T-helper 1 cell treated with Interleukin-12 subunit alpha and Interleukin-12 subunit beta and Interleukin-4 antibody, amounts not matched to agents 30 μg/mL and 1 μg/mL, for 36 hours (primary cell): Measurements from ENCODE around the gene ANO4.

Experiments used
- H3K27ac Mint-ChIP-seq: one replicate; pipeline ENCODE4 v1.8.0; 2021; ENCODE audit warnings: mild to moderate bottlenecking, mixed read lengths
- H3K27me3 Mint-ChIP-seq: one replicate; pipeline ENCODE4 v1.8.0; 2021; ENCODE audit warnings: low read depth, mixed read lengths
- H3K36me3 Mint-ChIP-seq: one replicate; pipeline ENCODE4 v1.8.0; 2021; ENCODE audit warnings: low read depth, mixed read lengths
- H3K4me1 Mint-ChIP-seq: one replicate; pipeline ENCODE4 v1.8.0; 2021; ENCODE audit warnings: low read depth, mixed read lengths
- H3K4me3 Mint-ChIP-seq: one replicate; pipeline ENCODE4 v1.8.0; 2021; ENCODE audit warnings: mild to moderate bottlenecking, moderate library complexity, mixed read lengths
- H3K9me3 Mint-ChIP-seq: one replicate; pipeline ENCODE4 v1.8.0; 2021; ENCODE audit warnings: mixed read lengths

Gene ANO4

DNA sequence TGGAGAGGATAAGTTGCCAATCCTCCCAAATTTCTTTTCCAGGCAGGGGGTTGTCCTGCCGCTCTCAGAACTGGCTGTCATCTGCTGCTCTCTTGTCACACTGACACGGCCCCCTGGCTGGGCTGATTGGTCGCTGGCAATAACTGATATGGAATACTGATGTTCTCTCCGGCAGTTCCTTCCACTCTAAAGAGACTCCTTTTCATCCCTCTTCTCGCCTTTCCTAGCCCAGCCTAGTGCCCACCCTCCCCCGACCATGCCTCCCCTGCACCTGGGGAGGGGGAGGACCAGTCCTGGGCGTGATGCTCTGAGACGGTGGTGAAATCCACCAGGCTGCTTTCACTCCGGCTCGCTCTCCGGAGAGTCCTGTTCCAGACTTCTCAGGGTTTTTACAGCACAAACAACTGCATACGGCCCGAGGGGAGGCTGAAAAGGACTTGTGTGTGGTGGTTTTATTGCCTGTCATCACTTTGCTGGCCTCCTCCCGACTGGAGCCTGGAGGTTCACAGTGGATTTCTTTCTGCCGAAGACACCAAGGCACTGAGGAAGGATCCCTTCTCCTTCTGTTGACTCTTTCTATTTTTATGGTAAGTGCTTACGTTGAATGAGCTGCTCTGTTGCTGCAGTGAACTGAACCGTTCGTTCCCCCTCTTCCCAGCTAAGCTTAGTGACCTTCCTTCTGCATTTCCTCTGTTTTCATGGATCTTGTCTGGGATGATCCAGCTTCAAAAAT lies at the start of gene ANO4:
TSS of gene ANO4 (plus strand) at position 336 of the 733 bp plus-strand sequence. CDS start 107,010 bp downstream, outside the sequence.
- Mint-ChIP-seq H3K4me3 (no peak within 1 kb of the TSS), H3K4me1 (no peaks in the 10 kb centered on the region), H3K9me3 (no peaks in the 10 kb centered on the region), H3K36me3 (no peaks in the 10 kb centered on the region), H3K27ac (no peak within 1 kb of the TSS), H3K27me3 (peaks cover 19% of the 10 kb centered on the region)

DNA sequence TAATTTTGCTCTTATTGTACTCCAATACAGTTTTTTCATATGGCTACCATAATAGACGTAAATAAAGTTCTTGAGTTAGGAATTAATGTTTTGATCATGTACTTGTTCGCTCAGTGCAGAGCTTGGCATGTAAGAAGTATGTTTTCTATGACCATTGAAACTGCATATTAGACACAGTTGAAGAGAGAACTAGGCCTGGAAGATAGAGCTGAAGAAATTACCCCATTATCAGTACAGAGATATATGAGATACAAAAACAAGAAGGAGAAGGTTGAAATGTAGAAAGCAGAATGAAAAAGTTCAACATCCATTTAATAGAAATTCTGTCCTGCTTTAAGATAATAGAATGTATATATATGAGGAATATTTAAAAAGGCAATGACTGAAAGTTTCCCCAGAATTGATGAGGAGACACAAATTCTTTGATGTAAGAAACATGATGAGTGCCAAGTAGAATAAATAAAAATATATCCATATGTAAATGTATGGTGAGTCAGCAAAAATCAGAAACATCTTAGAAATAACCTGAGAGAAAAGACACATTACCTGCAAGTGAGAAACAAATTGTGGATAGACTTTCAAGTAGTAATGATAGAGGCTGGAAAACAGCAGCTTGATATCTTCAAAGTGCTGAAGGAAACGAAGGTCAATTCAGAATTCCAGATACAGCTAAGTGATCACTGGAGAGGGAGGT lies 49.1 kb upstream of the ANO4 start:
- Mint-ChIP-seq H3K9me3 (no peaks in the 10 kb centered on the region), H3K36me3 (no peaks in the 10 kb centered on the region), H3K27me3 (no peaks in the 10 kb centered on the region), H3K4me1 (no peaks in the 10 kb centered on the region), H3K27ac (no peak overlapping the region), H3K4me3 (no peak overlapping the region)

DNA sequence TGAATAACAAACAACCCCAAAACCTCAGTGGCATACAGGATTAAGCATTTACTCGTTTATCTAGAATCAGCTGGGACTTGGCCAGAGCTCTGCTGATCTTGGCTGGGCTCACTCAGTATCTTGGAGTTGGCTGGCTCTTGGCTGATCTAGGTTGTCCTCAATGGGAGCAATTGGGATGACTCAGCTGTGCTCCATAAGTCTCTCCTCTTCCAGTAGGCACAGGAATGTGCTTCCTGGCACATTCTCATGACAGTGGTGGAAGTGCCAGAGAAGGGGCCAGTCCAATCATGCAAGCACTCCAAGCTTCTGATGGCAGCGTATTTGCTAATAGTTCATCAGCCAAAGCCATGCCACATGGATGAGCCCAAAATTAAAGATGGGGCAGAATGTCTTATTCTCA lies 41.7 kb upstream of the ANO4 start:
- H3K9me3 Mint-ChIP-seq = no peaks in the 10 kb centered on the region
- H3K36me3 Mint-ChIP-seq = no peaks in the 10 kb centered on the region
- no peaks in the 10 kb centered on the region for H3K27me3 Mint-ChIP-seq
- H3K4me1 Mint-ChIP-seq = no peaks in the 10 kb centered on the region
- H3K27ac Mint-ChIP-seq = no peak overlapping the region
- no peak overlapping the region for H3K4me3 Mint-ChIP-seq

DNA sequence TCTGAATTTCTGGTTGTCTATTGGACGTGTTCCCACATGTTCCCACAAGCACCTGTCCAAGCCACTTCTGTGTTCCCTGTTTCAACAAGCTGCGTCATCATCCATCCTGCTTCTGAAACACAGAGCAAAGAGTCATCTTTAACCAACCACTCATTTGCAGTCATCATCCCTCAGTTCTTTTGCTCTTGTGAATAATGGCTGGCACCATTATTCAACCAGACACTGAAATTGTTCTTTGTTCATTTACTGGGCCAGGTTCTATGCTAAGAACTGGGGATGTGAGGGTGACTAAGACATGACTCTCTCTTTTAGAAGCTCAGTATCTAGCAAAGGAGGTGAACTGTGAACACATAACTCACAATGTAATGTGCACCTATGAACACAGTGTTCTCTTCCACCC lies 40.7 kb upstream of the ANO4 start:
- no peaks in the 10 kb centered on the region for H3K36me3 Mint-ChIP-seq
- H3K27me3 Mint-ChIP-seq = no peaks in the 10 kb centered on the region
- no peaks in the 10 kb centered on the region for H3K9me3 Mint-ChIP-seq
- H3K4me1 Mint-ChIP-seq = no peaks in the 10 kb centered on the region
- H3K27ac Mint-ChIP-seq = no peak overlapping the region
- H3K4me3 Mint-ChIP-seq = no peak overlapping the region

DNA sequence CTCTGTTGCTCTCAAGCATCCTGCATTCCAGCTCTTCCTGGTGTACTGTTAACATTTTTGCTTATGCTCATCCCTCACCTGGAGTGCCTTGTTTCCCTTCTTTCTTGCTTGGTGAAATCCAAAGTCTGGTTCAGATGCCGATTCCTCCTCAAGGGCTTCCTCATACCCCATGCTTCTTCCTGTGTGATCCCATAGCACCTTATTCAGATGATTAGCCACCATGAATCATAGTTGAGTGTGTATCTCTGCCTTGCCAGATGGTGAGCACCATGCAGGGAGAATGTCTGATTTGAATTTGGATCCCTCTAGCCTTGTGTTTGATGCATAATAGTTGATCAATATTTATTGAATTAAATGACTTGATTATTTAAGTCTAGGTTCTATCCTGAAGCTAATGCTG lies 39.4 kb upstream of the ANO4 start:
- Mint-ChIP-seq H3K27me3 (no peaks in the 10 kb centered on the region), H3K4me1 (no peaks in the 10 kb centered on the region), H3K4me3 (no peak overlapping the region), H3K36me3 (no peaks in the 10 kb centered on the region), H3K27ac (no peak overlapping the region), H3K9me3 (no peaks in the 10 kb centered on the region)

DNA sequence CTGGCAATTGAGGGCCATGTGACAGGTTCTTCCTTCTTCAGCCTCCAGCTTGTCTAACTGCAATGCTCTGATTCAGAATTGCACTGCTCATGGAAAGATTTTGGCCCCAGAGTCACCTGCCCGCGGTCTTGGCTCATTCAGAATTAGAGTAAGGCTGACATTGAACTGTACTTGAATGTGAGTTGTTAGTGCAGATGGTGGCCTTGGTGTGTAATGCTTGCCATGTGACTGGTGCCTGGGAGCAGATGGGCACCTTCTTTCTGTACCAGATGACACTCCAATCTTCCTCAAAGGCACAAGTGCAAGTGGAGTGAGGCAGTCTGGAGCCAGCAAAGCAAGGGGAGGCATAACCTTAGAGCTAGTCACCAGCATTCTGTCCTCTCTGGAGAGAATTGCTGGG lies 36.5 kb upstream of the ANO4 start:
- no peaks in the 10 kb centered on the region for H3K4me1 Mint-ChIP-seq
- no peak overlapping the region for H3K27ac Mint-ChIP-seq
- H3K27me3 Mint-ChIP-seq = no peaks in the 10 kb centered on the region
- H3K4me3 Mint-ChIP-seq = no peak overlapping the region
- no peaks in the 10 kb centered on the region for H3K9me3 Mint-ChIP-seq
- H3K36me3 Mint-ChIP-seq = no peaks in the 10 kb centered on the region

DNA sequence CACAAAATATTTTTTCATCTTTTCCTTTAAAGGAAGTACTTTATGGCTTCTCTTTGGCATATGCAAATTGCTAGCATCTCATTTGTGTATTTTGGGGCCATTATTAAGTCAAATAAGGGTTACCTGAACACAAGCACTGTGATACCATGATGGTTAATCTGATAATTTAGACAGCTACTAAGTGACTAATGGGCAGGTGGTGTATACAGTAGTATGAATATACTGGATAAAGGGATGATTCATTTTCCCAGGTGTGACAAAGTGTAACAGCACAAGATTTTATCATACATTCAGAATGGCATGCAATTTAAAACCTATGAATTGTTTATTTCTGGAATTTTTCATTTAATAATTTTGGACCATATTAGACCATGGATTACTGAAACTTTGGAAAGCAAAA lies 27.2 kb upstream of the ANO4 start:
- H3K27ac Mint-ChIP-seq = no peak overlapping the region
- H3K36me3 Mint-ChIP-seq = no peaks in the 10 kb centered on the region
- H3K4me1 Mint-ChIP-seq = no peaks in the 10 kb centered on the region
- no peaks in the 10 kb centered on the region for H3K9me3 Mint-ChIP-seq
- no peak overlapping the region for H3K4me3 Mint-ChIP-seq
- H3K27me3 Mint-ChIP-seq = no peaks in the 10 kb centered on the region

DNA sequence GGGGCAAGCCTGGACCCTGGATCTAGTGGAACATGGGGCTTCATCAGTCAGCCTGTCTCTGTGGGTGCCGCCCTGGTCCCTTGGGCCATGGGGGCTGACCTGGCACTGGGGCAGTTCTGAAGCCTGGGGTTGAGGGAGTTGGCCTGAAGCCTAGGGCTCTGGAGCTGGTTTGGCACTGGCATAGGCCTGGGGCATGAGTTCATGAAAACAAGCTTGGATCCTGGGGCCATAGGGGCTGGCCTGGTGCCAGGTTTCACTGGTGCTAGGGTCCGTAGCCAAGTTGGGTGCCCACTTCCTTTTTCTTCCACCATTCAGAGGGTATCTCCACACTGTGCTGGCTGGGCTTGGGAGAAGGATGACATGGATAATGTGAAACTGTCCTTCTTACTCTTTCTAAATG lies 26.6 kb upstream of the ANO4 start:
- no peaks in the 10 kb centered on the region for H3K27me3 Mint-ChIP-seq
- no peak overlapping the region for H3K4me3 Mint-ChIP-seq
- no peak overlapping the region for H3K27ac Mint-ChIP-seq
- no peaks in the 10 kb centered on the region for H3K4me1 Mint-ChIP-seq
- H3K9me3 Mint-ChIP-seq = no peaks in the 10 kb centered on the region
- no peaks in the 10 kb centered on the region for H3K36me3 Mint-ChIP-seq

DNA sequence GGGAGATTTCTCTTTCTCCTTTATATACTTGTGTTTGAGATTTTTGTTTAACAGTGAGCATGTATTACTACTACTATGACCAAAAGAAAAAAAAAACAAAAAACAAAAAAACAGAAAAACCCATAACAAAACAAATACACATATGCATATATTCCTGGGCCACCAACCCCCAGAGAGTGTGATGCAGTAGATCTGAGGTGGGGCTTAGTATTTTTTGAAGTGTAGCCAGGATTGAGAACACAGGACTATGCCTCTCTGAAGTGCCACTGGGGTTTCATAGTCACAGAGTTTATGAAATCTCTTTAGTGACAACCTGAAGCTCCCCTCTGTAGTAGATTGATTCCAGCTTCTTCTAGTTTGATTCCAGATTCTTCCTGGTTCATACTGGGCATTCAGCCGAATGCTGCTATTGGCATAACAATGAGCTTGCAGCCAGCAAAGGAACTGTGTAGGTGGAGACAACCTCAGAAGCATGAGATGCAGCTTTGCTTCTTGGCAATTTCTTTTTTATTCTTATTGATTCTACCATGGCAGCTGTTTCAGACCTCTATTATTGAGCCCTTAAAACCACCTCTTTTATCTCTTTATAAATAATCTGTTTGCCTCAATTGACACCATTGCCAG lies 15.5 kb upstream of the ANO4 start:
- Mint-ChIP-seq H3K36me3 (no peaks in the 10 kb centered on the region), H3K4me3 (no peak overlapping the region), H3K27me3 (no peaks in the 10 kb centered on the region), H3K9me3 (no peaks in the 10 kb centered on the region), H3K27ac (no peak overlapping the region), H3K4me1 (no peaks in the 10 kb centered on the region)

DNA sequence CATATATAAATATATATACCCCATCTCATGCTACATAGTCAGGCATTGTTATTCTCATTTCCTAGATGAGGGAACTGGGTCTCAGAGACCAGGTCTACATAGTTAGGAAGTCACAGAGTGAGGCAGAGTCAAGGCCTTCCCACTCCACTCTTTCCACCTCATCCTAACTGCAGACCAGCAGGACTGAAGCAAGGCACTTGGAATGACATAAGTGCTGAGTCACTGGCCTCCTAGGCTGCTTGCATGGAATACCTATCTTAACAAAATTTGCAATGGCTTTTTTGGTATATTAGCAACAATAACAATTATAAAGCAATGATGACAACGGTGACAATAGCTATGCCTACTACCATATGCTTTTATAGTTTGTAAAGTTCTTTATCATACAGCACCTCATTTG lies 5.4 kb upstream of the ANO4 start:
- no peaks in the 10 kb centered on the region for H3K36me3 Mint-ChIP-seq
- H3K9me3 Mint-ChIP-seq = no peaks in the 10 kb centered on the region
- H3K27ac Mint-ChIP-seq = no peak overlapping the region

DNA sequence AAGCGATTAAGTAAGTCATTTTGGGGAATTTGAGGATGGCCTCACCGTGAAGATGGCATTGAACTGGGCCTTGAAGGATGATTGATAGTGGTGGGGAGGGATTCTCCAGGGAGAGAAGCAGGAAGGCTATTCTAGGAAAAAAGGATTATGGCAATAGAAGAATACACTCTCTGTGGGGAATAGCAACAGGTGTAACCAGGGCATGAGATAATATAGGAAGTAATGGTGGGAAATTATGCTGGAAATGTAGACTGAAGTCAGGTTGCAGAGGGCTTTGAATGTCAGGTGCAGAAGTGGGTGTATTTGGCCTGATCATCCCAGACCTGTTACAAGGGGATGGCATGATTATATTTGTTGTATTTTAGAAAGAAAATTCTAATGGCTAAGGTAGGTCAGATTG lies 4.6 kb upstream of the ANO4 start:
- Mint-ChIP-seq H3K4me3 (no peak overlapping the region), H3K36me3 (no peaks in the 10 kb centered on the region), H3K27me3 (peaks cover 10% of the 10 kb centered on the region), H3K27ac (no peak overlapping the region), H3K9me3 (no peaks in the 10 kb centered on the region), H3K4me1 (no peaks in the 10 kb centered on the region)

More for the DNA sequence above, 5.4 kb upstream of the ANO4 start:
- H3K4me3 Mint-ChIP-seq = no peak overlapping the region
- H3K4me1 Mint-ChIP-seq = no peaks in the 10 kb centered on the region
- H3K27me3 Mint-ChIP-seq = peaks cover 2% of the 10 kb centered on the region

DNA sequence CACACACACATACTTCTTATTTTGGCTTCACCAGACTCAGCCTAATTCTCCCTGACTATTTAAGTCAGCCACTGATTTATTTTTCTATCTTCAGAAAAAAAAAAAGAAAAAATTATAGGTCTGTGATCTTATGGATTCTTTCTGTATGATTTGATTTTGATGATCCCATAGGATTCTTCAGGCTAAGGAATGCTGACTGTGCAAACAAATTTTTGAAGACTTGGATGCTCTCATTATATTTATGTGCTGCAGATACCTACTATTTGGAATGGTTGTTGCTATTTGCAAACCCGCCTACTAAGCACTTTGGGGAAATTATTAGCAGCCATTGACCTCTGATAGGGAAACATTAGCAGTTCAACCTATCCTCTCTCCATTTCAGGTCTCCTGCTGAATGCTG lies 4.0 kb upstream of the ANO4 start:
- Mint-ChIP-seq H3K27me3 (peaks cover 16% of the 10 kb centered on the region), H3K27ac (no peak overlapping the region), H3K4me3 (no peak overlapping the region), H3K4me1 (no peaks in the 10 kb centered on the region), H3K9me3 (no peaks in the 10 kb centered on the region), H3K36me3 (no peaks in the 10 kb centered on the region)

DNA sequence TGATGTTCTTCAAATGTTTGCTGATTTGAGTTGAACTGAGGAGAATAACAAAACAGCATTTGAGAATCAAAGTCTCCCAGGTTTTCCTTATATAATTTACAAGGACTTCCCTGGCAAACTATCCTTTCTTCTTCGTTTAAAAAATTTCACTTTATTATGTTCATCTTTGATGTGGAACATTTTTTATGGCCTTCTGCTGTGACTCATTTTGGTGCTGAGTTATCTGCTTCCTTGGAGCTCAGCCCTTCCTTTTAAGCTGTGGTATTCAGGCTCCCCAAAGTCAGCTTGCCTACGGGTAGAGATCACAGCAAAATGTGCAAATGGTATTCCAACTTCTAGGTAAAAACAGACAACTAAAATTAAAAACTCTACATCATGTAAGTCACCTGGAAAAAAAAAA lies 1.4 kb upstream of the ANO4 start:
- H3K27ac Mint-ChIP-seq = no peak overlapping the region
- peaks cover 19% of the 10 kb centered on the region for H3K27me3 Mint-ChIP-seq
- no peaks in the 10 kb centered on the region for H3K9me3 Mint-ChIP-seq
- no peak overlapping the region for H3K4me3 Mint-ChIP-seq
- H3K4me1 Mint-ChIP-seq = no peaks in the 10 kb centered on the region
- no peaks in the 10 kb centered on the region for H3K36me3 Mint-ChIP-seq

DNA sequence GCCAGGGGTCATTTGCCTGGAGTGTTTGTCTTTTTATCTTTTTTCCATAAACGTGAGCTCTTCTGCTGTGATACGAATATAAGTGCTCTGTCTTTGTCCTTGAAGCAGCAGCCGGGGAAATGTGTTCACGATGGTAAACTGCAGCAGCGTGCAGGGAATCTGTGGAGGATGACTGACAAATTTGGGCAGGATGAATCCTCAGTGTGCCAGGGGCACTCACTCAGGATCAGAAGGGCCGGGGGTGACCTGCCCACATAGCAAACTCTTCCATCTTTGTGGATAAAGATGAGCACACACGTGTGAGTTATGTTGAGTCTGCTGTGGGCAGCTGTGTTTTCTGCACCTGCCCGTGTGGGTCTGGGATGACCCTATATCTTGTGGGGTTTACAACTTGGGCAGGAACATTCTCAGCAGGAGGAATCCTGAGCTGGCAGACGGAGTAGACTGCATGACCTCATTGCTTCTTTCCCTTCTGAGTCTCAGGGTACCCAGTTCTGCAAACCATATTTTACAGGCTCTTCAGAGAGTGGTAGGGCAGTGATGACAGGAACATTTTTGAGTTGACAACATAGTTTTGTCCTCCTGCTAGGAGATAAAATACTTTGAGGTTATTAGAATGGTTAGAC lies 711 bp downstream of the ANO4 start:
- H3K27me3 Mint-ChIP-seq = peaks cover 19% of the 10 kb centered on the region
- H3K36me3 Mint-ChIP-seq = no peaks in the 10 kb centered on the region
- H3K4me1 Mint-ChIP-seq = no peaks in the 10 kb centered on the region
- H3K4me3 Mint-ChIP-seq = no peak overlapping the region
- H3K9me3 Mint-ChIP-seq = no peaks in the 10 kb centered on the region
- H3K27ac Mint-ChIP-seq = no peak overlapping the region

DNA sequence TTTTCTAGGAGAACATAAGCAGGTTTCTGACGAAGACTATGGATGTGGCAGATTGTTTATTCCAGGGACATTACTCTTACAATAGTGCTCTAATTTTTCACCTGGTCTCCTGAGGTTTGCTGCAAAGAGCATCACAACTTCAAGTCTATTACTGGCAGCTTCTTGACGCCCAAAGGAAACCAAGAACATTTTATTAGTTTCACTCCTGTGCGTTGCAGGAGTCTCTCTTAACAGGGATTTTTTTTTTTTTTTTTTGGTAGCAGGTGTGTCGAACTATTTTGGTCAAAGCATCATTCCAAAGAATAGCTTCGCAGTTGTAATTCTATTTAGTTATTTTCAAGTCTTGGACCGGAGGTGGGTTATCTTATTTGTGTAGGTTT lies 1.2 kb downstream of the ANO4 start:
- no peaks in the 10 kb centered on the region for H3K9me3 Mint-ChIP-seq
- H3K4me3 Mint-ChIP-seq = no peak overlapping the region
- no peaks in the 10 kb centered on the region for H3K36me3 Mint-ChIP-seq
- peaks cover 19% of the 10 kb centered on the region for H3K27me3 Mint-ChIP-seq
- no peaks in the 10 kb centered on the region for H3K4me1 Mint-ChIP-seq
- no peak overlapping the region for H3K27ac Mint-ChIP-seq
